ENCODE results near the gene PPP2R5B.

DNA sequence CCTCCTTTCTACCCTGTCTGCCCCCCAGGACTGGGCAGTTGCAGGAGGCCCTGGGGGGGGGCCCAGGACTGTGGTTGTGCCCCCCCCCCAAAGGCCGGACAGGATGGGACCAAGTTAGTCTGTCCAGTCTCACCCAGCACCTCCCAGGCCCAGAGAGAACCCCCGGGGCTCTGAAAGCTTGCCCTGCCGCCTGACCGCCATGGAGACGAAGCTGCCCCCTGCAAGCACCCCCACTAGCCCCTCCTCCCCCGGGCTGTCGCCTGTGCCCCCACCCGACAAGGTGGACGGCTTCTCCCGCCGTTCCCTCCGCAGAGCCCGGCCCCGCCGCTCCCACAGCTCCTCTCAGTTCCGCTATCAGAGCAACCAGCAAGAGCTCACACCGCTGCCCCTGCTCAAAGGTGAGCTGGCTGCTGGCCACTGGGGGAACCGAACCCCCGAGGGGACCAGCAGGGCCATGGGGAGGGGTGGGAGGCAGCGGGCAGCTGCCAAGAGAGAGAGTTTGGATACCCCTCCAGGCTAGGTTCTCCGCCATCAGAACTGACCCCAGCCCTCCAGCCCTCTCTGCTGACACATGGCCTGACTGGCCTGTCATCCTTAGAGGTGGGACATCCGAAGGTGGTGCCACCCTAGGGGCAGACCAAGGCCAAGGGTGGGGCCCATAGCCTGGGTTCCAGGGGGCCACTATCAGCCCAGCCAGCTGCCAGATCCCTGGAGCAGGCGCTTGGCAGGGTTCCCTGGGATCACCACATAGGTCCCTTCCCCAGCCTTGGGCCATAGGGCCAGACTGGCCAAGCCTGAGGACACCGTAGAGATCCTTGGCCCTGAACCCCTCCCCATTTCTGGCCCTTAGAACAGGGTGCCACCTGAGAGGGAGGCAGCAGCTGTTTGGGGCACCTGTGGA, 1.3 kb downstream of the PPP2R5B start:
- TF ChIP-seq L3MBTL2 (conservative IDR thresholded peaks at IDR 0.05), result no peak
- no peak for TF ChIP-seq BHLHE40 (IDR thresholded peaks at IDR 0.05; ENCODE audit: borderline replicate concordance)
- TF ChIP-seq, protein P1, sequence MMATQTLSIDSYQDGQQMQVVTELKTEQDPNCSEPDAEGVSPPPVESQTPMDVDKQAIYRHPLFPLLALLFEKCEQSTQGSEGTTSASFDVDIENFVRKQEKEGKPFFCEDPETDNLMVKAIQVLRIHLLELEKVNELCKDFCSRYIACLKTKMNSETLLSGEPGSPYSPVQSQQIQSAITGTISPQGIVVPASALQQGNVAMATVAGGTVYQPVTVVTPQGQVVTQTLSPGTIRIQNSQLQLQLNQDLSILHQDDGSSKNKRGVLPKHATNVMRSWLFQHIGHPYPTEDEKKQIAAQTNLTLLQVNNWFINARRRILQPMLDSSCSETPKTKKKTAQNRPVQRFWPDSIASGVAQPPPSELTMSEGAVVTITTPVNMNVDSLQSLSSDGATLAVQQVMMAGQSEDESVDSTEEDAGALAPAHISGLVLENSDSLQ (IDR thresholded peaks at IDR 0.05), result no peak
- TF ChIP-seq FOXM1 (IDR thresholded peaks at IDR 0.05; ENCODE audit: borderline replicate concordance), result no peak
- TF ChIP-seq LEF1 (IDR thresholded peaks at IDR 0.05; ENCODE audit: borderline replicate concordance), result no peak

Measured in HEK293T (cell line).